HFF-Myc (cell line): ENCODE data around the gene SLC2A5.

Experiments
- DNase-seq: peaks from one replicate; pipeline ENCODE4 v3.0.0-alpha.2; 2011; ENCODE audit warnings: low read depth; ENCODE audit errors: extremely low read depth
- H3K4me3 ChIP-seq: replicated peaks from 2 replicates; pipeline ENCODE4 v1.5.1; 2011; ENCODE audit warnings: low read depth, mild to moderate bottlenecking, control low read depth, low read length
- TF ChIP-seq, protein P1 (sequence below): IDR thresholded peaks from 2 replicates; pipeline ENCODE4 v1.5.1; 2012; ENCODE audit warnings: mild to moderate bottlenecking, low read depth, low read length, control low read depth; ENCODE audit errors: missing control alignments

Gene SLC2A5

DNA sequence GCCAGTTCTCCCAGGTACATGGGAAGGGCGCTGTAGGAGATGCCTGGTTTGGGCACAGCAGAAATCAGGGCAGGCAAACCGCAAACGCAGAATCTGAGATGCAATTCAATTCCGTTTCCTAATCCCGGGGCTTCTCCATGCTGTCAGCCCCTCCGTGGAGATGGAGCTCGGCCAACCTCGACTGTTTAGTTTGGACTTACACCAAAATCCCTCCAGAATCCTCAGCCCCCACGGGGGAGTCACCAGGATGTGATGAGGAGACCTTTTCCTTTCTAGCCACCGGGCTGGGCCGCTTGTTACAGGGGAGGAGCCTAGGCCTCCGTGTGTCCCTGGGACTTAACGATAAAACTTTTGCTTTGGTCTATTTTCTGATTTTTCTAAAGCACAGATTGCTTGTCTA is 51.1 kb downstream of the SLC2A5 start:
- TF ChIP-seq, protein P1, sequence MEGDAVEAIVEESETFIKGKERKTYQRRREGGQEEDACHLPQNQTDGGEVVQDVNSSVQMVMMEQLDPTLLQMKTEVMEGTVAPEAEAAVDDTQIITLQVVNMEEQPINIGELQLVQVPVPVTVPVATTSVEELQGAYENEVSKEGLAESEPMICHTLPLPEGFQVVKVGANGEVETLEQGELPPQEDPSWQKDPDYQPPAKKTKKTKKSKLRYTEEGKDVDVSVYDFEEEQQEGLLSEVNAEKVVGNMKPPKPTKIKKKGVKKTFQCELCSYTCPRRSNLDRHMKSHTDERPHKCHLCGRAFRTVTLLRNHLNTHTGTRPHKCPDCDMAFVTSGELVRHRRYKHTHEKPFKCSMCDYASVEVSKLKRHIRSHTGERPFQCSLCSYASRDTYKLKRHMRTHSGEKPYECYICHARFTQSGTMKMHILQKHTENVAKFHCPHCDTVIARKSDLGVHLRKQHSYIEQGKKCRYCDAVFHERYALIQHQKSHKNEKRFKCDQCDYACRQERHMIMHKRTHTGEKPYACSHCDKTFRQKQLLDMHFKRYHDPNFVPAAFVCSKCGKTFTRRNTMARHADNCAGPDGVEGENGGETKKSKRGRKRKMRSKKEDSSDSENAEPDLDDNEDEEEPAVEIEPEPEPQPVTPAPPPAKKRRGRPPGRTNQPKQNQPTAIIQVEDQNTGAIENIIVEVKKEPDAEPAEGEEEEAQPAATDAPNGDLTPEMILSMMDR, result no peak
- no peak for DNase-seq
- H3K4me3 ChIP-seq, result no peak overlapping the region

DNA sequence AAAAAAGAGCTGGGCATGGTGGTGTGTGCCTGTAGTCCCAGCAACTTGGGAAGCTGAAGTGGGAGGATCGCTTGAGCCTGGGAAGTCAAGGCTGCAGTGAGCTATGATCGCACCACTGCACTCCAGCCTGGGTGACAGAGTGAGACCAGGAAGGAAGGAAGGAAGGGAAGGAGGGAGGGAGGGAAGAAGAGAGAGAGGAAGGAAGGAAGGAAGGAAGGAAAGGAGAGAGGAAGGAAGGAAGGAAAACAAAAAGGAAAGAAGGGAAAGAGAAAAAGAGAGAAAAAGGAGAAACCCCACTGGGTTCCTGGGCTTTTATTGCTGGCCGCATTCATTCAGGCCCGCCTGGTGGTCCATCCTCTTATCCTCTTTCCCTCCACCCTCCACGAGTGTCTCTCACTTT is 53.0 kb downstream of the SLC2A5 start:
- DNase-seq, result no peak
- TF ChIP-seq, protein P1, result no peak
- no peak overlapping the region for H3K4me3 ChIP-seq

DNA sequence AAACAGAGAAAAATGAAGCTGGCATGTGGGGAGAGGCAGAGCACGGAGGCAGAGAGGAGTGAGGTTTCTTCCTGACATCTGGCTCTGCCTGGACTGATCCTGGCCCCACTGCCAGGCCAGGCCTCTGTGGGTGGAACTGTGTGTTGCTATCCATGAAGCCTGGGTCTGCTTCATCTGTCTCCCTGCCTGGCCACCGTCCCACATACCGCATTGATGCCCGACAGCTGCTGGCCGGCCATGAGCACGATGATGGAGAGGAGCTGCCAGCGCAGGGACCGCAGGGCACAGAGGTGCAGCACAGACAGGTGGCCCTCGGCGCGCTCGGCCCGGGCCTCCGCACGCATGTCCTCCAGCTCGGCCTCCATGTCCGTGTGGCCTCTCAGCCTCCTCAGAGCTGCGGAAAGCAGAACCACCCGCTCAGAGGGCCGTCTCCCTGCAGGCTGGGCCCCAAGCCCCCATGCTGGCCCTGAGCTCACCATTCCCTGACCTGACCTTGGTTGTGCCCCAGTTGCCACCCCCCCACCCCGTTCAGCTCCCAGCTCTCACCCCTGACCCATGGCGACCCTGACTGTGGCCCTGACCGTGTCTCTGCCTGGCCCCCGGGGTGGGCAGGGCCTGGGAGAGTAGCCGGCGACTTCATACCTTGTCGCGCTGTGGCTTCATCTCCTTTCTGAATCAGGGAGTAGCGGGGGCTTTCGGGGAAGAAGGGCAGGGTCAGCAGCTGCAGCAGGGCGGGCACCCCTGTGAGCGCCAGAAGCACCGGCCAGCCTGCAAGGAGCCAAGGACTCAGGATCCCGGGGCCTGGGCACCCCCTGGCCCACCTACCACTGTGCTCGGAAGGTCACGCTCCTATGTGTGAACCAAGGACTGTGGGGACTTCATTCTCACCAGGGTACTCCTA is 54.7 kb downstream of the SLC2A5 start:
- TF ChIP-seq, protein P1, result no peak
- no peak overlapping the region for H3K4me3 ChIP-seq
- no peak for DNase-seq

DNA sequence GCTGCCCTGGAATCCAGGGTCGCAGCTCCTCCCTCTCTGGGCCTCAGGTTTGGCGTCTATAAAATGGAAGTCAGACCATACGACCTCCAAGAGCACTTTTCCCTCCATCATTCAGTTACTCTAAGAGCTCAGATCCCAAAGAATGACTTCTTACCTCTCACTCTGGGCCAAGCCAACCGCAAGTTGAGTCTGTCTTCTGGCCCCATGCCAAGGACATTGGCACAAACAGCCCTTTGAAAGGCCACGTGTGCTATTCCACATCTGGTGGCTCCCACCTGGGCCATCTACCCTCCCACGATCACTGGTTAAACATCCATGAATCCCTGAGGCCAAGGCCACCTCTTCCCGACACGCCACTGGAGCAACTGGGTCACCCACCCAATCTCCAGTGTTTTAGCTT is 55.6 kb downstream of the SLC2A5 start:
- TF ChIP-seq, protein P1, result no peak
- H3K4me3 ChIP-seq, result no peak overlapping the region
- no peak for DNase-seq

DNA sequence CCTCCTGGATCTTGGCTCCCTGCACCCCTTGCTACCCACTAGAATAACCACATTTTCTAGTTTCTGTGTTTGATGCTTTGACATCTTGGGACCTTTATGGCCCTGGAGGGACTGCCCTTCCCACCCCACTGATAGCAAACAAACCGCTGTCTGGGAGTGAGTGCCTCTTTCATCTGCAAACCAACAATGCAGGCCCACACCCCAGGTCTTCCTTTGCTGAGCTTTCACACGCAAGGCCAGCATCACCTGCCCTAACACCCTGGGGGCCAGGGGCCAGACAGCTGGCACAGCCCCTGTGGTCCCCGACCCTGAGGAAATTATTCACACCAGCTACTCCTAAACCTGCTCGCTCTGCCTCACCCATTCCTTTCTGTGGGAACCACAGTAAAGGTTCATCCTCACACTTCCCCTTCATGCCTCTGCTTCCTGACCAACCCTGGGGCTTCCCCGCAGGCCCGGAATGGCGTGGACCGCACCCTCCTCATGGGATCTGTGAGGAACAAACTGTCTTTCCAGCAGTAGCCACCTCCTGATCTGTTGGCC is 58.6 kb downstream of the SLC2A5 start:
- TF ChIP-seq, protein P1, result no peak
- no peak overlapping the region for H3K4me3 ChIP-seq

DNA sequence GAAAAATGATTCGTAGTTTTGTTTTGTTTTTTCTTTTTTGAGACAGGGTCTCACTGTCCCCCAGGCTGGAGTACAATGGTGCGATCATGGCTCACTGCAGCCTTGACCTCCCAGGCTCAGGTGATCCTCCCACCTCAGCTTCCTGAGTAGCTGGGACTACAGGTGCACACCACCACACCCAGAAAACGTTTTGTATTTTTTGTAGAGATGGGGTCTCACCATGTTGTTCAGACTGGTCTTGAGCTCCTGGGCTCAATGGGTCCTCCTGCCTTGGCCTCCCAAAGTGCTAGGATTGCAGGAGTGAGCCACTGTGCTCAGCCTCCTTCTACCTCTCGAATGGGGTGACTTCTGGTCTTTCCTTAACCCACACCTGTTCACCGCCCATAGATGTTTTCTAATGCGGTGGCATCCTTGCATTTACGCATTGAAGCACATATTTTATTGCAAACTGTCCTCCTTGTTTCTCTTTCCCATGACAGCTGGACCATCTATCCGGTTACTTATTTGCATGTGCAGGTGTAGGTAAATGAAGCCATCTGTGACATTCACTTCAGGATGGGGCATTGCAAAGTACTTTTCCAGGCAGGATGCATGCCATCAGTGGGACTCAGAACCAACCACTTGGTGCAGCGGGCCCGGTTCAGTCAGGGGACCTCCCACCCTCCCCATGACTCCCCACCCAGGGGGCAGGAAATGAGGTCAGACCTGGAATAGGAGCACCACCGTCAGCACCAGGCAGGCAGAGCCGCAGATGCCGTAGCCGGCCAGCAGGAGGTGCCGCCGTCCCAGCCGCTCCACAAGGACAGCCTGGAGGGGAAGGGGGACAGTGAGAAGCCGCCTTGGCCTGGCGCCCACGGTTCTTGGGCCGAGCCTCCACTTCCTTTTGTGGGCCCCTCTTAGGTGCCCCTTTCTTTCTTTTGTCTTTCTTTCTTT is 59.7 kb downstream of the SLC2A5 start:
- no peak for DNase-seq
- TF ChIP-seq, protein P1, result peak; percentile 56
- H3K4me3 ChIP-seq, result no peak overlapping the region

More for the DNA sequence above, 58.6 kb downstream of the SLC2A5 start:
- no peak for DNase-seq
